ENCODE data around the gene KCNQ5. TPM values are rescaled to one million over a fixed set of nuclear protein-coding genes. Genes with fewer than 3 reads are reported as not detected.

Gene KCNQ5
- total RNA-seq, 1 experiment from 2014 or later: 0.07 TPM

GRCh38 chr6:72892901-72893300 lies 271.0 kb downstream of the KCNQ5 start:
- no CpG with 5 or more reads among the region's 1 CpG for WGBS (ENCODE audit: extremely low coverage, insufficient read length, low lambda C conversion rate)
- TF ChIP-seq CTCF (conservative IDR thresholded peaks at IDR 0.05): no peak
- Histone ChIP-seq H3K79me1 (ENCODE audit: insufficient read depth, low read depth, low read length, poor library complexity, severe bottlenecking) (no peaks in the 10 kb centered on the region), H3K18ac (ENCODE audit: insufficient read length, low read depth, low read length) (no peak overlapping the region), H4K8ac (replicated peaks; ENCODE audit: insufficient read length, low read depth, low read length) (no peak overlapping the region), H4K91ac (ENCODE audit: insufficient read length, low read depth, low read length) (no peak overlapping the region), H3K9me3 (ENCODE audit: control insufficient read depth, low read depth, low read length) (no peaks in the 10 kb centered on the region), H2AFZ (ENCODE audit: low read length) (no peak overlapping the region), H3K56ac (ENCODE audit: insufficient read length, low read depth, low read length) (no peak overlapping the region), H3K4ac (ENCODE audit: low read depth, low read length) (no peak overlapping the region), H2BK20ac (ENCODE audit: low read depth, low read length, poor library complexity, severe bottlenecking) (no peak overlapping the region), H2BK5ac (ENCODE audit: insufficient read length, low read length) (no peak overlapping the region), H2BK120ac (ENCODE audit: low read depth, low read length, poor library complexity, severe bottlenecking) (no peak overlapping the region), H3K4me1 (ENCODE audit: insufficient read depth, low read length) (no peaks in the 10 kb centered on the region), H2AK5ac (ENCODE audit: insufficient read length, low read length) (no peak overlapping the region), H4K20me1 (ENCODE audit: control insufficient read depth, insufficient read depth, insufficient read length) (no peaks in the 10 kb centered on the region), H3K27me3 (ENCODE audit: insufficient read depth, low read length) (no peaks in the 10 kb centered on the region), H4K5ac (ENCODE audit: insufficient read length, low read depth, low read length) (no peak overlapping the region), H3K4me2 (ENCODE audit: insufficient read depth, insufficient read length, low read length) (no peak overlapping the region), H2BK12ac (ENCODE audit: insufficient read length, low read depth, low read length) (no peak overlapping the region), H3K23me2 (ENCODE audit: insufficient read length, low read depth, low read length, poor library complexity, severe bottlenecking) (no peaks in the 10 kb centered on the region), H3K79me2 (ENCODE audit: insufficient read depth, low read length) (no peaks in the 10 kb centered on the region), H3T11ph (ENCODE audit: low read length) (no peak overlapping the region), H3K14ac (ENCODE audit: insufficient read depth, low read length) (no peak overlapping the region), H3K9ac (ENCODE audit: extremely low read depth, insufficient read length, low read length) (no peak overlapping the region), H2BK15ac (ENCODE audit: low read depth, low read length) (no peak overlapping the region), H3K23ac (ENCODE audit: insufficient read length, low read depth, low read length) (no peak overlapping the region), H3K27ac (ENCODE audit: insufficient read length, low read depth, low read length) (no peak overlapping the region)
- Mint-ChIP-seq H3K4me1 (no peaks in the 10 kb centered on the region), H3K9me3 (no peaks in the 10 kb centered on the region; a peak in 3 of 5 replicates), H3K27me3 (ENCODE audit: low read depth) (no peaks in the 10 kb centered on the region), H3K4me3 (no peak overlapping the region), H3K36me3 (ENCODE audit: insufficient read depth in 1 of 3, low read depth in 3 of 3) (no peaks in the 10 kb centered on the region), H3K27ac (no peak overlapping the region)
- DNase-seq: no peak

All from H9 (cell line).